Fibroblast of the aortic adventitia (primary cell): Measurements from ENCODE around the gene THAP4. TPM values are rescaled to one million over a fixed set of nuclear protein-coding genes. Genes with fewer than 3 reads are reported as not detected.

Experiments used
- DNase-seq: peaks from one replicate; pipeline ENCODE4 v3.0.0-alpha.2; 2010; ENCODE audit warnings: low read depth
- H3K4me3 ChIP-seq: 2 replicates; pipeline ENCODE4 v1.5.1; 2011; ENCODE audit warnings: low read depth, mild to moderate bottlenecking, control low read depth, low read length, moderate library complexity
- total RNA-seq: library from RNA; depleted of rRNA; stranded (reverse); fragments of >200 nt; gene quantifications from 2 replicates; pipeline ENCODE4 v1.2.3, GENCODE V29; 2012; ENCODE audit warnings: low replicate concordance
- TF ChIP-seq, protein P1 (sequence below): IDR thresholded peaks from 2 replicates; pipeline ENCODE4 v1.5.1; 2011; ENCODE audit warnings: mild to moderate bottlenecking, low read length, control low read depth, inconsistent platforms; ENCODE audit not compliant: insufficient read depth

The THAP4 gene
- total RNA-seq, 1 donor, result 26.4 TPM

GRCh38 chr2:241645915-241646645, 9.1 kb upstream of the THAP4 start:
- no peak for DNase-seq
- TF ChIP-seq, protein P1, sequence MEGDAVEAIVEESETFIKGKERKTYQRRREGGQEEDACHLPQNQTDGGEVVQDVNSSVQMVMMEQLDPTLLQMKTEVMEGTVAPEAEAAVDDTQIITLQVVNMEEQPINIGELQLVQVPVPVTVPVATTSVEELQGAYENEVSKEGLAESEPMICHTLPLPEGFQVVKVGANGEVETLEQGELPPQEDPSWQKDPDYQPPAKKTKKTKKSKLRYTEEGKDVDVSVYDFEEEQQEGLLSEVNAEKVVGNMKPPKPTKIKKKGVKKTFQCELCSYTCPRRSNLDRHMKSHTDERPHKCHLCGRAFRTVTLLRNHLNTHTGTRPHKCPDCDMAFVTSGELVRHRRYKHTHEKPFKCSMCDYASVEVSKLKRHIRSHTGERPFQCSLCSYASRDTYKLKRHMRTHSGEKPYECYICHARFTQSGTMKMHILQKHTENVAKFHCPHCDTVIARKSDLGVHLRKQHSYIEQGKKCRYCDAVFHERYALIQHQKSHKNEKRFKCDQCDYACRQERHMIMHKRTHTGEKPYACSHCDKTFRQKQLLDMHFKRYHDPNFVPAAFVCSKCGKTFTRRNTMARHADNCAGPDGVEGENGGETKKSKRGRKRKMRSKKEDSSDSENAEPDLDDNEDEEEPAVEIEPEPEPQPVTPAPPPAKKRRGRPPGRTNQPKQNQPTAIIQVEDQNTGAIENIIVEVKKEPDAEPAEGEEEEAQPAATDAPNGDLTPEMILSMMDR, result no peak
- H3K4me3 ChIP-seq, result no peak overlapping the region

GRCh38 chr2:241645056-241645914, 8.3 kb upstream of the THAP4 start:
- TF ChIP-seq, protein P1, result no peak
- no peak overlapping the region for H3K4me3 ChIP-seq
- DNase-seq, result no peak

GRCh38 chr2:241641631-241642030, 4.7 kb upstream of the THAP4 start:
- DNase-seq, result no peak
- TF ChIP-seq, protein P1, result no peak
- no peak overlapping the region for H3K4me3 ChIP-seq

GRCh38 chr2:241640165-241640795, 3.3 kb upstream of the THAP4 start:
- TF ChIP-seq, protein P1, result no peak
- DNase-seq, result no peak
- H3K4me3 ChIP-seq, result no peak overlapping the region

DNA sequence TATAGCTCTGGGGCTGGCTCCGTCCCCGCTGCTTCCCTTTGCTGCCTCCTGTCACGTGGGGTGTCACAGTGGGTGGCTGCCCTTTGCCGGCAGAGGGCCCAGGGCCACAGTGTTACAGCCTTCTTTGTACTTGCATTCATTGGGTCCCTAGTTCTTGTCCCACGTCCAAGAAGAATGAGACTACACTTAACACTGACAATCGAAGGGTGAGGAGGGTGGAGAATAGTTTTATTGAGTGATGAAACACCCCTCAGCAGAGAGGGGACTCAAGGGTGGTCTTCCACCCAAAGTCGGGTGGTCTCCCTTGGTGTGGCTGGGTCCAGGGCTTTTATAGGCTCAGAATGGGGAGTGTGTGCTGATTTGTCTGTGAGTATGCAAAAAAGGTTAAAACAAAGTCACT, 2.4 kb upstream of the THAP4 start:
- DNase-seq, result no peak

GRCh38 chr2:241638940-241639339, 2.0 kb upstream of the THAP4 start:
- H3K4me3 ChIP-seq, result peak overlapping the region; percentile 38
- no peak for DNase-seq
- TF ChIP-seq, protein P1, result no peak

More for the DNA sequence above, 2.4 kb upstream of the THAP4 start:
- H3K4me3 ChIP-seq, result peak overlapping the region; percentile 38
- TF ChIP-seq, protein P1, result no peak
